B cell (primary cell): Measurements from ENCODE around the gene RGS11.

ENCODE experiments used
- CTCF ChIP-seq: fragments of 200-600 bp; IDR thresholded peaks from one replicate; pipeline ENCODE4 v1.8.0; 2022; ENCODE audit warnings: antibody characterized with exemption, mild to moderate bottlenecking
- EZH2 ChIP-seq: IDR thresholded peaks from 2 replicates; pipeline ENCODE4 v1.6.1; 2012; ENCODE audit warnings: borderline replicate concordance, low read depth, mild to moderate bottlenecking, moderate library complexity, low read length; ENCODE audit not compliant: insufficient read depth, poor library complexity, severe bottlenecking

GRCh38 chr16:266258-267164, 9.2 kb downstream of the RGS11 start:
- no peak for TF ChIP-seq CTCF
- TF ChIP-seq EZH2, result no peak
